Measurements from ENCODE around the gene CEP135.

- TF ChIP-seq POLR2A (IDR thresholded peaks at IDR 0.05) (no peak), CTCF (IDR thresholded peaks at IDR 0.05) (no peak)
Observed at GRCh38 chr4:55964046-55964445, 15.3 kb downstream of the CEP135 start.

All from Peyer's patch (tissue), 4 donors.